ENCODE data around the gene CSNK2A2. TPM values are rescaled to one million over a fixed set of nuclear protein-coding genes. Genes with fewer than 3 reads are reported as not detected.

Gene CSNK2A2
- total RNA-seq, 1 donor from 2014 or later: 96.2 TPM

DNA sequence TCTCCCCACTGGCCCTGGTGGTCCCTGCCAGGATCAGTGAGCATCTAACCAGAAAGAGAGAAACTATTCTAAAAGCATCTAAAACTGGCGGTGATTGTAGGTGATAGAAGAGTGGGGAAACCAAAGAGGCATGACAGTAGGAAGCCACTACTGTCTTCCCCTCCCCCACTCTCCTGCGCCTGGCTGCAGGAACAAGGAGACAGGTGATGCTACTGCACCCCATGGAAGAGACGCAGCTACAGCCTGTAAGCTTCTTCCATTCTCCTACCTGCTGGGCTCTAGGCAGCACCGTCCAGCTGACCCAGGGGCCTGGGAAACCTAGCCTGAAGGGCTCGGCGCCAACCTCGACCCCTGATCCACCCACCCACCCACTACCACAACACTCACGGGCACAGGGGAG is 32.4 kb upstream of the CSNK2A2 start:
- no peak overlapping the region for H2AFZ ChIP-seq (ENCODE audit: low read depth, low read length)
- no peak overlapping the region for H3K4me2 ChIP-seq (ENCODE audit: low read length)
- no peak for DNase-seq (ENCODE audit: low read depth)
- TF ChIP-seq, protein P1, sequence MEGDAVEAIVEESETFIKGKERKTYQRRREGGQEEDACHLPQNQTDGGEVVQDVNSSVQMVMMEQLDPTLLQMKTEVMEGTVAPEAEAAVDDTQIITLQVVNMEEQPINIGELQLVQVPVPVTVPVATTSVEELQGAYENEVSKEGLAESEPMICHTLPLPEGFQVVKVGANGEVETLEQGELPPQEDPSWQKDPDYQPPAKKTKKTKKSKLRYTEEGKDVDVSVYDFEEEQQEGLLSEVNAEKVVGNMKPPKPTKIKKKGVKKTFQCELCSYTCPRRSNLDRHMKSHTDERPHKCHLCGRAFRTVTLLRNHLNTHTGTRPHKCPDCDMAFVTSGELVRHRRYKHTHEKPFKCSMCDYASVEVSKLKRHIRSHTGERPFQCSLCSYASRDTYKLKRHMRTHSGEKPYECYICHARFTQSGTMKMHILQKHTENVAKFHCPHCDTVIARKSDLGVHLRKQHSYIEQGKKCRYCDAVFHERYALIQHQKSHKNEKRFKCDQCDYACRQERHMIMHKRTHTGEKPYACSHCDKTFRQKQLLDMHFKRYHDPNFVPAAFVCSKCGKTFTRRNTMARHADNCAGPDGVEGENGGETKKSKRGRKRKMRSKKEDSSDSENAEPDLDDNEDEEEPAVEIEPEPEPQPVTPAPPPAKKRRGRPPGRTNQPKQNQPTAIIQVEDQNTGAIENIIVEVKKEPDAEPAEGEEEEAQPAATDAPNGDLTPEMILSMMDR (IDR thresholded peaks at IDR 0.05; ENCODE audit: insufficient read depth, low read depth, low read length): no peak
- no peak for TF ChIP-seq EZH2 (IDR thresholded peaks at IDR 0.05; ENCODE audit: insufficient read depth, low read length)
- H3K27ac ChIP-seq (ENCODE audit: low read depth, low read length): no peak overlapping the region
- H3K27me3 Mint-ChIP-seq (ENCODE audit: low read depth, unreplicated experiment): peaks cover 20% of the 10 kb centered on the region
- H3K36me3 ChIP-seq (ENCODE audit: insufficient read depth, low read length): no peaks in the 10 kb centered on the region
- H4K20me1 ChIP-seq (ENCODE audit: insufficient read depth, low read length): no peaks in the 10 kb centered on the region
- no peaks in the 10 kb centered on the region for H3K9me3 ChIP-seq (ENCODE audit: insufficient read depth, low read depth, low read length)
- FAIRE-seq: no peak
- H3K9ac ChIP-seq (ENCODE audit: low read length): no peak overlapping the region
- no peak overlapping the region for H3K4me3 ChIP-seq (ENCODE audit: insufficient read depth, low read depth, low read length)
- no peaks in the 10 kb centered on the region for H3K4me1 Mint-ChIP-seq (ENCODE audit: low read depth, unreplicated experiment)
- H3K36me3 Mint-ChIP-seq (ENCODE audit: low read depth, unreplicated experiment): no peaks in the 10 kb centered on the region
- H3K4me3 Mint-ChIP-seq (ENCODE audit: unreplicated experiment): no peak overlapping the region
- no peaks in the 10 kb centered on the region for H3K79me2 ChIP-seq (ENCODE audit: insufficient read depth, low read length)
- H3K9me3 Mint-ChIP-seq (ENCODE audit: unreplicated experiment): no peaks in the 10 kb centered on the region
- peaks cover 20% of the 10 kb centered on the region for H3K27me3 ChIP-seq (ENCODE audit: insufficient read depth, low read length)
- no peak overlapping the region for H3K27ac Mint-ChIP-seq (ENCODE audit: unreplicated experiment)
- no peaks in the 10 kb centered on the region for H3K4me1 ChIP-seq (ENCODE audit: insufficient read depth, low read length)

DNA sequence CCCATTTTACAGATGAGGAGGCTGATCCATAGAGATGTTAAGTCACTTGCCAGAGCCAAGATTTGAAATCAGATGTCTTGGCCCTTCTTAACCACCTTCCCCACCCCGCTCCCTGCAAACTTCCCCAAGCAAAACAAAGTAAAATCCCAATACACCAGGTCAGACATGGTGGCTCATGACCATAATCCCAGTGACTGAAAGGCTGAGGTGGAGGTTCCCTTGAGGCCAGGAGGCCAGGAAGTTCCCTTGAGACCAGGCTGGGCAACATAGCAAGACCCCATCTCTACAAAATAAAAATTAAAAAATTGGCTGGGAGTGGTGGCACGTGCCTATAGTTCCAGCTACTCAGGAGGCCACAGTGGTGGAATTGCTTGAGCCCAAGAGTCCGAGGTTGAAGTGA is 28.9 kb upstream of the CSNK2A2 start:
- Mint-ChIP-seq H3K4me1 (ENCODE audit: low read depth, unreplicated experiment) (peaks cover 5% of the 10 kb centered on the region), H3K4me3 (ENCODE audit: unreplicated experiment) (no peak overlapping the region), H3K27ac (ENCODE audit: unreplicated experiment) (no peak overlapping the region), H3K9me3 (ENCODE audit: unreplicated experiment) (no peaks in the 10 kb centered on the region), H3K36me3 (ENCODE audit: low read depth, unreplicated experiment) (no peaks in the 10 kb centered on the region), H3K27me3 (ENCODE audit: low read depth, unreplicated experiment) (peaks cover 15% of the 10 kb centered on the region)
- peaks cover 9% of the 10 kb centered on the region for H3K27me3 ChIP-seq (ENCODE audit: insufficient read depth, low read length)
- no peak for FAIRE-seq
- H2AFZ ChIP-seq (ENCODE audit: low read depth, low read length): no peak overlapping the region
- no peak overlapping the region for H3K4me3 ChIP-seq (ENCODE audit: insufficient read depth, low read depth, low read length)
- no peak overlapping the region for H3K4me2 ChIP-seq (ENCODE audit: low read length)
- TF ChIP-seq EZH2 (IDR thresholded peaks at IDR 0.05; ENCODE audit: insufficient read depth, low read length): no peak
- TF ChIP-seq, protein P1 (IDR thresholded peaks at IDR 0.05; ENCODE audit: insufficient read depth, low read depth, low read length): no peak
- H4K20me1 ChIP-seq (ENCODE audit: insufficient read depth, low read length): no peaks in the 10 kb centered on the region
- no peak overlapping the region for H3K27ac ChIP-seq (ENCODE audit: low read depth, low read length)
- no peak for DNase-seq (ENCODE audit: low read depth)
- no peaks in the 10 kb centered on the region for H3K79me2 ChIP-seq (ENCODE audit: insufficient read depth, low read length)
- H3K9me3 ChIP-seq (ENCODE audit: insufficient read depth, low read depth, low read length): no peaks in the 10 kb centered on the region
- H3K36me3 ChIP-seq (ENCODE audit: insufficient read depth, low read length): no peaks in the 10 kb centered on the region
- no peak overlapping the region for H3K9ac ChIP-seq (ENCODE audit: low read length)
- no peaks in the 10 kb centered on the region for H3K4me1 ChIP-seq (ENCODE audit: insufficient read depth, low read length)

DNA sequence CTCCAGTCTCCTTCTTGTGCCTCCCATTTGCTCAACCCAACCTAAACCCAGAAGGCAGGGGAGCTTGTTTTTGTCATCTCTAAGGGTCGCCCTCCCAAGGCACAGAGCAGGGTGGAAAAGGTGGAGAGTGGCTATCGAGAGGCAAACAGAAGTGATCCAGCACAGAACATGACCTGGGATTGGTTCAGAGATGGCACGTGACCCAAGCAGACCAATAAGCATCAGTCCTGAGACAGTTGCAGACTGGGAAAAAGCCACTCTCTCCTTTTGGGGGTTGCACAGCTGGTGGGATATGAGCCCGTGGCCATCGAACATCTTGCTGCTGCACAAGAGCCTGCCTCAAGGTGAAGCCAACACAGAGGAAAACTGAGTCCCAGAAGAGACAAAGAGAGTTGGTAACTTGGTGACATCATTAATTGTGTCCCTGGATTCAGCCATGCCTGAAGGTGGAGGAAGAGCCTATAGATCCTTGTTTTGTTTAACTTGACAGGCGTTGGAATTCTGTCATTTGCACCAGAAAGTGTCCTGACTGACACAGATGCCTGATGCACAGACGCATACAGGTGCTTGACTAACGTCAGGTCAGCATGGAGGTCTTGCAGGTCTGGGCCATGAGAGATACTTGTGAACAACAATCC is 28.2 kb upstream of the CSNK2A2 start:
- Histone ChIP-seq H3K4me1 (ENCODE audit: insufficient read depth, low read length) (no peaks in the 10 kb centered on the region), H3K4me3 (ENCODE audit: insufficient read depth, low read depth, low read length) (no peak overlapping the region), H3K79me2 (ENCODE audit: insufficient read depth, low read length) (no peaks in the 10 kb centered on the region), H3K4me2 (ENCODE audit: low read length) (no peak overlapping the region), H3K27me3 (ENCODE audit: insufficient read depth, low read length) (peaks cover 9% of the 10 kb centered on the region), H2AFZ (ENCODE audit: low read depth, low read length) (no peak overlapping the region), H3K36me3 (ENCODE audit: insufficient read depth, low read length) (no peaks in the 10 kb centered on the region), H3K9ac (ENCODE audit: low read length) (no peak overlapping the region), H4K20me1 (ENCODE audit: insufficient read depth, low read length) (no peaks in the 10 kb centered on the region), H3K27ac (ENCODE audit: low read depth, low read length) (no peak overlapping the region), H3K9me3 (ENCODE audit: insufficient read depth, low read depth, low read length) (no peaks in the 10 kb centered on the region)
- Mint-ChIP-seq H3K9me3 (ENCODE audit: unreplicated experiment) (no peaks in the 10 kb centered on the region), H3K27me3 (ENCODE audit: low read depth, unreplicated experiment) (peaks cover 15% of the 10 kb centered on the region), H3K4me3 (ENCODE audit: unreplicated experiment) (no peak overlapping the region), H3K36me3 (ENCODE audit: low read depth, unreplicated experiment) (no peaks in the 10 kb centered on the region), H3K4me1 (ENCODE audit: low read depth, unreplicated experiment) (peaks cover 5% of the 10 kb centered on the region), H3K27ac (ENCODE audit: unreplicated experiment) (no peak overlapping the region)
- no peak for FAIRE-seq
- no peak for DNase-seq (ENCODE audit: low read depth)
- no peak for TF ChIP-seq EZH2 (IDR thresholded peaks at IDR 0.05; ENCODE audit: insufficient read depth, low read length)
- TF ChIP-seq, protein P1 (IDR thresholded peaks at IDR 0.05; ENCODE audit: insufficient read depth, low read depth, low read length): no peak

All from astrocyte (in vitro differentiated cells and primary cell).